NCI-H446 treated with DMSO at 0.1 percent for 48 hours (cell line): ENCODE data around the gene TPX2.

Experiments
- DNase-seq: peaks from one replicate; lab custom pipeline; 2025; lab: John Stamatoyannopoulos, UW

Gene TPX2

DNA sequence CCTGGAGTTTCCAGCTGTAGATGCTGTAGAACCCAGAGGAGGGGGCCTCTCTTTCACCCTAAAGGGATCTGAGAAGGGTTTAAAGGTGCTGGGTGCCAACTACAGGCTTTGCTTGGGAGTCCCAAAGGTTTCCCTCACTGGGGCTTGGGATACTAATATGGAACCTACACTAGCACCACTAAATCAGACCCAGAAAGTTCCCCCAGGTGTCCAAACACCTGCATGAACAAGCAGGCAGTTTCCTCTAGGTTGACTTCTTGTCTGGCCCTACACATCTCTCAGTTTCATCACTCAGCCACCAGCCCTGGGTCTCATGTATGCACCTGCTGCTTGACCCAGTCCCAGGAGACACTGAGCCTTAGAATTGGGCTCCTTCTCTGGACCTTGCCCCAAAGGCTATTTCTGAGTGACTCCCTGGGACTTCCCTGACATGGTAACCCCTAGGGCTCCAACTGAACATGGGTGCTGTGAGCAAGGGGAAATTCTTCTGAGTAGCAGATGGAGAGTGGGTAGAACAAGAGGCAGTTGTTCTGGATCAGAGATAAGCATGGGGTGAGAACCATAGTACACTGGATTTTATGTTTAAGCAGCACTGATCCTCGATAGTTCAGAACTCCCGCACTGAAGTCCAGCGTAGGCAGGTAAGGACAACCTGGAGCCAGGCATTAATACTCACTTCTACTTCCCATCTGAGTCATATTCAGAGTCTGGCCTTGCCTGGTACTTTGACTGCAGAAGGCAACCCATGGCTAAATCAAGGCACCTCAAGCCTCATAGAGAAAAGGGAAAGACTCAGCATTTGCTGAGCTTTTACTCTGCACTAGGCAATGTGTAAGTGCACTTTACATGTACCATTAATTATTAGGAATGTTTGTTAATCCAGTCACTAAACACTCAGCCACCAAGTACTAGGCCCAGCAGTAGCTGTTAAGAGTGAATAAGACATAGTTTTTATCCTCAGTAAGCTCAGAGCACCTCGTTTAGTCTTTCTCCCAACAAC lies 33.2 kb upstream of the TPX2 start:
- no peak for DNase-seq

DNA sequence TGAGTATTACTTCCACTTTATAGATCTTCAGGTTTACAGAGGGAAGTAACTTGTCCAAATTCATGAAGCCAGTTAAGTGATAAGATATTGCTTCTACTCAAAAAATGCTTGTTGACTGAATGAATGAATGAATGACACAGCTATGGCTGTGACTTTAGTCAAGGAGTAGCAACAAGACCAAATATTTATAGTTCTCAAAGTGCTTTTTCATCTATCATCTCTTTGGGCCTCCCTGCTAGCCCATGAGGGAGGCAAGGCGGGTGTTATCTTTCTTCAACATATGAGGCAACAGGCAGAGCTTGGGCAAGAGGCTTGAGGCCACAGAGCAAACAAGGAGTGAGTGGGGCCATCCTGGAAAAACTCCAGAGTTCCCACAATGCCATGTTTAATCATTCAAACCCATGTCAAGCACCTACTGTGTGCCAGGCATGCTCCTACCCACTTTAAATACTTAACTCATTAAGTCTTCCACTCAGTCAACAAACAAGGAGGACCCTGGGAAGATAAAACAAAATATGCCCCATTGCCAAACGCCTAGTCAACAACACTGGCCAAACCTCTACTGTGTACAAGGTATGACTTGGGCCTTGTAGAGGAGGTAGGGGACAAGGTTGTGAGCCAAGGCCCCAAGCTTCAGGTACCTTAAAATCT lies 32.4 kb upstream of the TPX2 start:
- DNase-seq, result no peak

DNA sequence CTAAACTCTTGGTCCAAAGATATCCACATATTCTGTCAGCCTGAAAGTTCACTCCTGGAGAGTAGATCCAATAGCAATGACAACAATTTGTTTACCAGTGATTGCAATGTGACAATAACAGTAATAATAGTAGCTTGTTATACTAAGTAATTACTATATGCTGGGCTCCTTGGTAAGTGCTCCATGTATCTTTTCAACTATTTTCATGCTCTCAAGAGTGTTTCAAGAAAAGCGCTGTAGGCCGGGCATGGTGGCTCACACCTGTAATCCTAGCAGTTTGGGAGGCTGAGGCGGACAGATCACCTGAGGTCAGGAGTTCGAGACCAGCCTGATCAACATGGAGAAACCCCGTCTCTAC lies 31.9 kb upstream of the TPX2 start:
- no peak for DNase-seq

DNA sequence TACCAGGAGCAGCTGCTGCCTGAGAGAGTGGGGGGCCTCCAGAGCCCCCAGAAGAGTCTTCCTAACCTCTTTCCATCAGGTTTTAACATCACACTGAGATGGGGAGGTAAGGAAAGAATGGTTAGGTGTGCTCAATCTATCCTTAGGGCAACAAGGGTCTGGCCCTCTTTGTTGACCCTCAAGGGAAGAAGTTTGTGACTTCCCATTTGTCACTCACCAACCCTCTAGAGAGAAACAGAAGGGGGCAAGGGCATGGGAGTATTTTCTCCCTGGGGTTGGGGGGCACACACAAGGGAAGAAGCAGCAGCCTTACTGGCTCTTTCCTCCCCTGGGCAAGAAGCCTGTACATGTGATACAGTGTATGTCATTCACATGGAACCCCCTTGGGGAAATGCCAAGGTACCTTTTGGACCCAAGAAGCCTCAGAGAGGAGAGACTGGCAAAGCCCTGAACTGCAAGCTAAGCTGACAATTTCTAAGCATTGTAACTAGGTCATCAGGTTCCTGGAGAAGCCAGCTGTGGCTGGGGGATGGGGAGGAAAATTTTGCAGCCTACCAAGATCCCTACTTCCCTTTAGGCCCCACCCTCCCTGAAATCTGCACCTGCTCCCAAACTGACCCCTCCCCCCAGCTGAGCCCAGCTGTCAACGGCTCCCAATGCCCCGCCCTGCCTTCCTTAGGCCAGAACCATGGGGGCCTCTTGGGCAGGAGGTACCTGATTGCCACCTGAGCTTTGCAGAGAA lies 30.9 kb upstream of the TPX2 start:
- no peak for DNase-seq

DNA sequence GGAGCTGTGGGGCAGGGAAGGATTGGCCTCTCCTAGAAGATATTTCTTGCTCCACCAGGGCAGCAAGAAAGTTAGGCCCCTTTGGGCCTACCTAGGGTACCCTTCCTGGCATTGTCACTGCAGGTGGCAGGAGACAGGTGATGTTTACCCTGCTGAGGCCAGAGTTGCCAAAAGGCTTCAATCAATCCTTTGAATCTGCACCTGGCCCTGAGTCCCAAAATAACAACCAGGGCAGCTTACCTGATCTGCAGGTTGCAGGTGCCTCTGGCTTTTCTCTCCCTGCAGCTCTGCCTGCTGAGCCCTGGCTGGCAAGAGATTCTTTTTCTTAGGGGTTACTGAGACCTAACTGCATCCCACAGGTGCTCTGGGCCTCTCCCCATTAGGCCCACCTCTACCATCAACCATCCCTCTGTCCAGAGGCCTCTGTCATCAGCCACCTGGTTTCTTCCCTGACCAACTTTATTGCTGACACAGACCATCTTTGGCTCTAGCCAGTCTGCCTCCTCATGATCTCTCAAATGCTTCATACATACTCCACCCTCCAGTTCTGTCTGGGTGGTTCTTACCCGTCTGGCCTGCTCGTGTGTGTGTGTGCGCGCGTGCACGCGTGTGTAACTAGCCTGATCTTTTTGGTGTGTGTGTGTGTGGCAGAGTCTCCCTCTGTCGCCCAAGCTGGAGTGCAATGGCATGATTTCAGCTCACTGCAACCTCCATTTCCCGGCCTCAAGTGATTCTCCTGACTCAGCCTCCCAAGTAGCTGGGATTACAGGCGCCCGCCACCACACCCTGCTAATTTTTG lies 30.2 kb upstream of the TPX2 start:
- no peak for DNase-seq

DNA sequence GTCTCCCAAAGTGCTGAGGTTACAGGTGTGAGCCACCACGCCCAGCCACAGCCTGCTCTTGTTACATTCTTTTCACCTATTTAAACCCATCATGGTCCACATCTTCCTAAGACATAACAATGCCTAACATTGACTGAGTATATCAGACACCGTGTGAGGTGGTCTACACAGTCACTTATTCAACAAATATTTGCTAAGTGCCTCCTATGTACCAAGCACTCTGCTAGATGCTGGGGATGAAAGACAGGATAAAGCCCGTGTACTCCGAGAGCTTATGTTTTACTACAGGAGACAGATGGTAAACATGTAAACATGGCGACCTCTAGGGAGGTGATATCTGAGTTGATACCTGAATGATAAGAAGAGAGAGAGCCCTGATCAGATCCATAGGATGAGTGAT lies 29.2 kb upstream of the TPX2 start:
- no peak for DNase-seq

DNA sequence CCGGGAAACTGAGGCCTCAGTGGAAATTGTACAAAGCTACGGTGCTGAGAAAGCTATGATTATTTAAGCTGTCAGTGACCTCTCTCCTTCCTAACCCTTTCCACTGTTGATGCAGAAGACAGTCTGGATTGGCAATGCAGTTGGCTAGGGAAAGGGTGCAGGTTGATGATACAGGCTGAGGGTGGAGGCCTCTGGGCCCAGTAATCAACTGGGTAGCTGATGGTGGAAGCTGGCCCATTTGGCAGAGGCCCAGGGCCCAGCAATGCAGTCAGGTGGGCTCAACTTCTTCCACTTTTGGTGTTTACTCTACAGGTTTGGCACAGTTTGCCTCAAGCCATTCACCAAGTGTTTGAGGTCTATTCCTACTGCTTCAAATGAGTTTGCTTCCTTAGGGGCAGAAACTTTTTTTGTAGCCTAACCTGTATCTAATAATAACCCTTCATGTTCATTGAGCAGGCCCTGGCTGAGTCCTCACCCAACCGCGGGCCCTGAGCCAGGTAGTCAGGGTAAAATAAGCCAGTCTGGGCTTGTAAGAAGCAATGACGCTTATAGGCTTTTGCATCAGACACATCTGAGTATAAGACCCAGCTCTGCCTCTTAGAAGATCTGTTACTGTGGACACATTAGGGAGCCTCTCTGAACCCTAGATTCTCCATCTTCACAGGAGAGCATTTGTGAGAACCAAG lies 28.5 kb upstream of the TPX2 start:
- peak; percentile 88 for DNase-seq

DNA sequence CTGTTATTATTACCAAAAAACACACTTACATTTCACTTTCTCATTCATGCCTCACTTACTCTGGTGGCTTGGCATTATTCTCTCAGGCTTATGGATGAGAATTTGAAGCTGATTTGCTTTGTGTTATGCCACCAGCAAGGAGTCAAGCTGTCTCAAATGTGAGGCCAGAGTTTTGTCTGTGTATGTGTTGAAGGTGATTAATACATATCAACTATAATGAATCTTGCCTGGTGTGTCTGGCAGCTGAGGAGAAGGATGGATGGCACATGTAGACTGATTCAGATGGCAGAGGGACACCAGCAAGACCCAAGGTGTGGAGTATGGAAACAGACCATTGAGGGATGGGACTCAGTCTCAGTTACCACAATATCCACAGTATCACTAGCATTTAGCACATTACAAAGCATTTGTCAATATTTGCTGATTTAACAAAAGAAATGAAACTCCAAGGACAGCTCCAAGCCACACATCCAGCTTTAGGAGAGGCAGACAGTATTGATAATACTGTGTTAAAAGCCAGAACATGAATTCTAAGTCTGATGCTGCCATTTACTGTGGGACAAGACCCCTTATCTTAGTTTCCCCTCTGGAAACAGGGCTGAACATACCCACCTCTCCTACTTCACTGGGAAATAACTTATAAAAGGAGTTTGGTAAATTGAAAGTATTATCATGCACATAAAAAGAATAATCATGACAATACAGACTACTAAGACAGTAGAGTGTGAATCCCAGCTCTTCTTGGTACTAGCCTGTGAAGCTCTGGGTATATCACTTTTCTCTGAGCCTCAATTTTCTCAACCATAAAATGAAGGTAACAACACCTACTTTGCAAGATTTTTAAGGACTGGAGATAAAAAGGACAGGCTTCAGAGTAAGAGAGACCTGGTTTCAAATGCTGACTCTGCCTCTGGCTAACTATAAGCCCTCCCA lies 27.6 kb upstream of the TPX2 start:
- DNase-seq, result peak; percentile 75

DNA sequence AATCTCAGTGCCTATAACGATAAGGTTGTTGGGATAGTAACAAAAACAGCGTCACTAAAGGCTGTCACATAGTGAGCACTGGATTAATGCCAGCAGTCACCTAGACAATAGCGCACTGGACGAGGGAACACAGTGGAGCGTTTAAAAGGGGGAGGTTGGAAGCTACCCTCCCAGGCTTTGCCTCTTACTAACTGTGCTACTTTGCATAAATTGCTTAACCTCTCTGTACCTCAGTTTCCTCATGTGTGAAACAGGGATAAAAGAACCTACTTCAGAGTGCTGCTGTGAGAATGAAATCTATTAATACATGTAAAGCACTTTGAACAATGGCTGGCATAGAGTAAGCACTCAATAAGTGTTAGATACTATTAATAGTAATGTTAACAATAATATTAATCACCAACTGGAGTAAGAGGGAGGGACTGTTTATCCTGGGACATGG lies 27.0 kb upstream of the TPX2 start:
- DNase-seq, result no peak

DNA sequence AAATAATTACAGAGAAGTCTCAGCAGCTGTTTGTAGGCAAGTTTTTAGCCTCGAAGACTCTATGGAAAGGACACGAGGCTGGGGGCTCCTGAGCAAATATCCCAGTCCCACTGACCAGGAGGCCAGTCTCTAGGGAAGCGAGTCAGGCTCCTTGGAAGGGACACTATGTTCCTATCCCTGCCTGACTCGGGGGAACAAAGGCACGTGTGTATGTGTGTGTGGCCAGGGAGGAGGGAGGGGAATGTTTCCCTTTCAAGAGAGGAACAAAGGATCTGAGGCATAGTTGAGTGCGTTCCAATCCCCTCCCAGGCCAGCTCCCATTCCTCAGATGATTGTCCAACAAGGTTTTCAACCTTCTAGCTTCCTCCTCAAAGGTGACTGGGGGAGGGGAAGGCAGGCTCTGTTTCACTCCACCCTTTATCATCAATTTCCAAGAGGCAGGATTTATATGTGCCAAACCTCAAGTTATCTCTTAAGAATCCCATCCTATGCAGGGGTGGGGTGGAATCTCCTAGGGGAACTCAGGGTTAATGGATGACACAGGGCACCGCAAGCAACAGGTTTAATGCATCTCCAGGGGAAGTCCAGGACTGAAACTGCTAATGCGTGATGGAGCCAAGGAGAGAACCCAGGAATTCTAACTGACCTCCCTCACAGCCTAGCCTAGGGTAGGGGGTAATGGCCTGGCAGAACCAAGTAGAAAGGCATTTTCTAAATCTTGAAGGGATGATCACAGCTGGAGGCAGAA lies 26.4 kb upstream of the TPX2 start:
- no peak for DNase-seq

DNA sequence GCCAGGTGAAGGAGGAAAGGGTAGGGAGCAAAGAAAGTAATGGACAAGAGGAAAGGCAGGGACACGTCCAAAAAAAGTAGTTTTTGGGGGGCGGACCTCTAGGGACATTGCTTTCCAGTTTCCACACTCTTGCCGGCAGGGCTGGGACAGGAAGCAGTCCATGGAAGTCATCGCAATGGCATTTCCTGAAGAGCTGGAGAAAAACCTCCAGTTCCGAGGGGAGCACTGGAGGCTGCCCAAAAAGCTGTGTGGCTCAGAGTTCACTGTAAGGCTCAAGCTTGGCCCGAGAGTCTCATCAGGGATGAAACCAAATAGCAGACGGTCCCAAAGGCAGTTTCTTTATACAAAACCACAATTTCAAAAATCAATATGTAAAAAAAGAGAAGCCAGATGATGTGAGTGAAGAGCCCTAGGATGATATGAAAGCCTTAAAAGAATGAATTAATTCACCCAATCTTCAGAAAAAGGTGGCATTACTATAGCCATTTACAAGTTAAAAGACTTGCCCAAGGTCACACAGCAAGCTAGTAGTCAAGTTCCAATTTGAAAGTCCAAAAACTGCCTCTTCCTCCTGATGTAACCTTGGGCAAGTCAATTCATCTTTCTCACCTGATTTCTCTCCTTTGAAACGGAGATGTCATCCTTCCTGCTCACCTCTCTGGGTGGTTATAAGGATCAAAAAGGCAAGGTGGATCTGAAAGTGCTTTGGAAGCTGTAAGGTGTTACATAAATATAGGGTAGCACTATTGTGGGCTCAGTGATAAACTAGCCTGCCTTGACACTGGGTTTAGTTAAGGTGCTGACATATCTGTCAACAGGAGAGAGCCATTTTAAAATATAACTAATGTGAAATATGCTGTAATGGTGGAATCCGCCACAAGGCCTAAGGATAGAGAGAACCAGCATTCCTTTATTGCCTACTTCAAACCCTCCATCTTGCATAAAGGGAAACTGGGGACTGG lies 25.5 kb upstream of the TPX2 start:
- no peak for DNase-seq

DNA sequence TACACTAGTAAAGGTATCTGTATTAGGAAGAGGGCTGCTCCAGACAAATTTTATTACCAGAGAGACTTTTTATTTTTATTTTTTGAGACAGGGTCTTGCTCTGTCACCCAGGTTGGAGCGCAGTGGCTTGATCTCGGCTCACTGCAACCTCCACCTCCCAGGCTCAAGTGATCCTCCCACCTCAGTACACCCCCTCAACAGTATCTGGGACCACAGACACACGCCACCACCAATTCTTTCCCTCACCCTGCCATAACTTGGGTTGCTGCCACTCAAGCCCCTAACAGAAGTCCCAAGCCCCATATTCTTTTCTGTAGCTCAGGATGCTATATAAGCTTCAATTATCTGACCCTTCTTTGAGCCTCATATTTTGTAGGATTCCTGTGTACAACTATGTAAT lies 23.3 kb upstream of the TPX2 start:
- no peak for DNase-seq

DNA sequence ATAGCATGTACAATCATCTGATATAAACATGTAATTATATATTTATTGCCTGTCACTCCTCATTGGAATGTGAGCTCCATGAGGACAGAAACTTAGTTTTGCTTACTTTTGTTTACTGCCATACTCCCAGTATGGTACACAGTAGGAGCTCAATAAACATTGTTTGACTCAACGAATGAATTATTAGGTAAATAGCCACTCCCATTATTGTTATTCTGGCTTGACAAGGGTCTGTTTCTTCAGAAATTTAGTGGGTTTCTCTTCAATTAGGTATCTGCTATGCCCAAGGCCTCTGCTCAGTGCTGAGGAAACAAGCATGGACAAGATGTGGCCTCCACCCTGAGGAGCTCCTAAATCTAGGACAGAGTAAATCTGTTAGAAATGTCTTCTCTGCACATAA lies 22.7 kb upstream of the TPX2 start:
- DNase-seq, result no peak

DNA sequence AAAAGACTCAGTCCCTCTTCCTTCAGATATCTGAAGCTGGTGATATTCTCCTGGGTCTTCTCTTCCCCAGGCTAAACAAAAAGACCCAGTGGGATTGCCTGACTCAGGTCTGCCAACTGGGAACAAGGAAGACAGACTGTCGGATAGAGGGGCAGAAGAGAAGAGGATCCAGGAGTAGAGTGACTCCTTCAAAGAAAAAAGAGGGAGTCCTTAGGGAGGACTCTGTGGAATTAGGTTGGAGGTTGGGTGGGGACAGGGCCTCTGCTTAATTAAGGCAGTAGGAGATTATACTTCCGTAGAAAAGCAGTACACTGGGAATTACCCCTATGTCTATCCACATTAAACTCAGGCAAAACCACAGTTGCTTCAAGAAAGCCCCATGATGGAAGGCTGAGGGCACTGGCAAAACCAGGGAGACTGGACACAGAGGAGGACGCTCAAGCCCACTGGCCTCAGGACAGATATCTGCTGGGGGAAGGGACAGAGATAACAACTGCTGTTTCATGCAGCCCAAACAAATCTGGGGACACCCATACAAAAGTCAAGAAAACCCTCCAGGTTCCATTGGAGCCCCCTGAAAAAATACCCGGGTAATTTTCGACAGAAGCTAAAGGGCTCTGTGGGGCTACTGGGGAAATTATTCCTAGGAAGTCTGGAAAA lies 22.1 kb upstream of the TPX2 start:
- DNase-seq, result no peak

DNA sequence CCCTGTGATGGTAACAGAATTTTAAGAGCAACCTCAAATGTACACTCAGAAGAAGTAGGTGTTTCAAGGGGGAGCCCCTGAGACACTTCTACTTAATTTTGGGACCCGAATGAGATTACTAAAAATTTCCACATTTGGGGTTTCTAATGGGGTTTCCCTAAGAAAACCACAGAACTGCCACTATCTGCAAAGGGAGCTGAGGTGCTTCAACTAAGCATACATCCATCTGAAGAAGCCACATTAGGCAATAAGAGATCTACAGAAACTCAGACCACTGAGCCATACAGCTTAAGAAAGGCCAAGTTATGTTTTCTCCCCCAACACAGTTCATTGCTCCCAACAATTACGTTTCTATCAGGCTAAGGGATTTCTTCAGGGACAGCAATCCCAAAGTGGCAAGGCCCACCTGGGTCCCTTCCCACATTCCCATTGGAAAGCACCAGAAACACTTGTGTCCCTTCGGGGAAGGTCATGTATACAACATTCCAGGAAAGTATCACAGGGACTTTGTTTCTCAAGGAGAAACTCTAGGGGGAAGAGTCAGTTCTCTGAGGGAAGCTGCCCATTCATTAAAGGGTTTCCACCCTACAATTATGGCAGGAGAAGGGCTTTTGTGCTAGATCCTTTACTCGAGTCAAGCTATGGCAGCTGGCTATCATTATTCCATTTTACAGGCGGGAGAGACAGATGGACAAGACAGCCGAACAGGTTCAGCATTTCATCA lies 21.4 kb upstream of the TPX2 start:
- no peak for DNase-seq

DNA sequence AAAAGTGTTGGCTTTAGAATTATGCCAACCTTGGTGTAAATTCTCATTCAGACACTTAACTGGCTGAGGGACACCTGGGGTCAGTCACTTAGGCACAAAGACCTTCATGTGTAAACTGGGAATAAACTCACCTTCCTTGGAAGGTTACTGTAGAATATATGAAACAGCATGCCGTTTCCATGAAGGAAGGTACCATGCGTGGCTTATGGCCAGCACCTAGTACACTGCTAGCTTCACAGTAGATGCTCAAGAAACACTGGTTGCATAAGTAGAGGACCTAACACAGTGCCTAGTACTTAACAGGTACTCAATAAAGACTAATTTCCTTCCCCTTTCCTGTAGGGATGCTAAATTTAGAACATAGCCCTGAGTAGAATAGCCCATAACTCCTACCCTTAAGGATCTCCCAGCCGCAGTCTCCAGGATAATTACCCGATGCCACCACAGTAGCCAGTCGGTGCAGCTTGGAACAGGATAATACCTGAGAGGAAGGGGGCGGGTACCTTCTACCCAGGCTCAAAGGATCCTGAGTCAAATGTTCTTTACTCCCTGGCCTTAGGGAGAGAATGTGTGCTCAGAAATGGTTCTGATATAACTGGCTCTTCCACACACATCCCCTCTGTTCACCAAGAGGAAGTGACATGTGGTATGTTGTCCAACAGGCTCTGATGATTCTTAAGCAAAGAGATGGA lies 20.0 kb upstream of the TPX2 start:
- DNase-seq, result no peak
